Endothelial cell (in vitro differentiated cells): ENCODE measurements around the gene ZNF224. TPM values are rescaled to one million over a fixed set of nuclear protein-coding genes. Genes with fewer than 3 reads are reported as not detected.
A peak's percentile ranks its signal among the peaks of the same experiment; 100 is the strongest.

Experiments used
- DNase-seq: peaks from one replicate; pipeline ENCODE4 v3.0.0; 2021; ENCODE audit warnings: low spot score
- H3K27ac Mint-ChIP-seq: one replicate; pipeline ENCODE4 v1.8.0; 2021; ENCODE audit warnings: mixed read lengths, inconsistent platforms; ENCODE audit not compliant: unreplicated experiment
- H3K27me3 Mint-ChIP-seq: one replicate; pipeline ENCODE4 v1.8.0; 2021; ENCODE audit warnings: mild to moderate bottlenecking, moderate library complexity, mixed read lengths, inconsistent platforms; ENCODE audit not compliant: unreplicated experiment
- H3K36me3 Mint-ChIP-seq: one replicate; pipeline ENCODE4 v1.8.0; 2021; ENCODE audit warnings: mild to moderate bottlenecking, low read depth, mixed read lengths, inconsistent platforms; ENCODE audit not compliant: unreplicated experiment
- H3K4me1 Mint-ChIP-seq: one replicate; pipeline ENCODE4 v1.8.0; 2021; ENCODE audit warnings: mild to moderate bottlenecking, mixed read lengths, inconsistent platforms; ENCODE audit not compliant: unreplicated experiment
- H3K4me3 Mint-ChIP-seq: one replicate; pipeline ENCODE4 v1.8.0; 2021; ENCODE audit warnings: mild to moderate bottlenecking, mixed read lengths, inconsistent platforms; ENCODE audit not compliant: unreplicated experiment
- H3K9me3 Mint-ChIP-seq: one replicate; pipeline ENCODE4 v1.8.0; 2021; ENCODE audit warnings: mixed read lengths, inconsistent platforms; ENCODE audit not compliant: unreplicated experiment
- CTCF ChIP-seq: fragments of 200-600 bp; sonication (generic); IDR thresholded peaks from one replicate; pipeline ENCODE4 v1.5.0; 2021; ENCODE audit warnings: antibody characterized with exemption; ENCODE audit not compliant: unreplicated experiment
- total RNA-seq: library from RNA; stranded (reverse); fragmentation: NEBNext Ultra II Directional; extraction: Animal tissue kit (Norgen Biotek cat#: 25700); gene quantifications from one replicate; pipeline ENCODE4 v1.2.1, GENCODE V29; 2021; ENCODE audit not compliant: unreplicated experiment

Gene ZNF224
- total RNA-seq, 1 donor from 2014 or later = 36.0 TPM

- Mint-ChIP-seq H3K4me3 (no peak overlapping the region), H3K27me3 (peaks cover 4% of the 10 kb centered on the region), H3K4me1 (no peaks in the 10 kb centered on the region), H3K9me3 (no peaks in the 10 kb centered on the region), H3K27ac (no peak overlapping the region), H3K36me3 (peaks cover 30% of the 10 kb centered on the region)
- no peak for DNase-seq
- no peak for TF ChIP-seq CTCF
Measured at GRCh38 chr19:44131955-44132354, 37.8 kb downstream of the ZNF224 start.

- Mint-ChIP-seq H3K36me3 (no peaks in the 10 kb centered on the region), H3K27ac (peak within 1 kb of the TSS; percentile 9), H3K9me3 (no peaks in the 10 kb centered on the region), H3K27me3 (no peaks in the 10 kb centered on the region), H3K4me3 (peak within 1 kb of the TSS; percentile 98), H3K4me1 (peaks cover 15% of the 10 kb centered on the region)
- DNase-seq = peak; percentile 65
- TF ChIP-seq CTCF = no peak
Measured at GRCh38 chr19:44141191-44142058, 47.3 kb downstream of the ZNF224 start, which contains the start of gene ZNF234. Gene ZNF234, plus strand, starts transcription at chr19:44141554. Its CDS starts 3,079 bp downstream, at chr19:44144633.

DNA sequence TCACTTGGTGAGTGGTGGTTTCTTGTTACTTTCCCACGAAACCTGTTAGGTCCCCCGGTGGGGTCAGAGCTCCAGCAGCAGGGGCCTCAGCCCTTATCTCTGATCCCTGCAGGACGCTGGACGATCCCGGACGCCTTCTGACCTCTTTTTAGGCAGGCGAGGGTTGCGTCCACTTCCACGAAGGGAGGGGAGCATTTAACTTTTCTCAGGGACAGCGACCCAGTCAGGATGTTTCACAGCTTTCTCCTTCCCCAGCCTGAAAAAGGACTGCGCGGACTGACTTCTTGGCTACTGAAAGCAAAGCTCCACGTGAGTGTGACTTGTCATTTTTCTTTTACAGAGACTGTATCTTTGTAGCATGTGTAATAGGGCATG is 47.9 kb downstream of the ZNF224 start:
- Mint-ChIP-seq H3K36me3 (no peaks in the 10 kb centered on the region), H3K4me3 (peak overlapping the region; percentile 98), H3K4me1 (peaks cover 15% of the 10 kb centered on the region), H3K27me3 (no peaks in the 10 kb centered on the region), H3K9me3 (no peaks in the 10 kb centered on the region), H3K27ac (peak overlapping the region; percentile 9)
- DNase-seq = peak; percentile 5
- TF ChIP-seq CTCF = no peak

DNA sequence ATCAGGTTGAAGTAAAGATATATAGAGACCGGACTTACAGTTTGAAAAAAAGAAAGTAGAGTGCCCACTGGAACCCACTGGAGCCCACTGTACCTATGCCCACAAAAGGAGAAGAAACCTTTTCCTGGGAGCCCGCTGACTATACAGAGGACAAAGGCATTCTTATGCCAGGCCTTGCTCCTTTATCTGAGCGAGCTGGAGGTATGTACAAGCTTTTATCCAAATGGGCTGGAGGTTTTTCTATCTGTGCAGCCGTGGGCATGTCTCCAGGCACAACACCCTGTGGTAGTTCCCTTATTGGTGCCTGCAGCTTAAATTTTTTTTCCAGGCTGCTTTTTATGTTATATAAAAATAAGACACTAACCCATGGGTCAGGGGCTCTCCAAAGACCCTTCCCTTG is 55.6 kb downstream of the ZNF224 start:
- peaks cover 59% of the 10 kb centered on the region for H3K36me3 Mint-ChIP-seq
- no peak for TF ChIP-seq CTCF
- no peak overlapping the region for H3K27ac Mint-ChIP-seq
- no peak for DNase-seq
- no peak overlapping the region for H3K4me3 Mint-ChIP-seq
- peaks cover 3% of the 10 kb centered on the region for H3K27me3 Mint-ChIP-seq
- no peaks in the 10 kb centered on the region for H3K4me1 Mint-ChIP-seq
- H3K9me3 Mint-ChIP-seq = no peaks in the 10 kb centered on the region

DNA sequence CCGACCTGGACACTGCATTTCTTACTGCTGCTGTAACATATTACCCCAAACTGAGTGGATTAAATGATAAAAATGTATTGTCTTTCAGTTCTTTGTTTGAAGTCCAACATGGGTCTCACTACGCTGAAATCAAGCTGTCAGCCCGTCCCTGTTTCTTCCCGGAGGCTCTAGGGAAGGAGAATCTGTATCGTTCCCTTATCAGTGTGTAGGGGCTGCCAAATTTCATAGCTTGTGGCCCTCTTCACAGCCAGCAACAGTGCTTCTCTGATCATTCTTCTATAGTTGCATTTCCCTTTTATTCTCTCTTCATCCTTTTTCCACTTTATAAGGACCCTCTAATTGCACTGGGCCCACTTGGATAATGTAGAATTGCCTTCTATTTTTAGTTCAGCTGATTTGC is 57.3 kb downstream of the ZNF224 start:
- peaks cover 3% of the 10 kb centered on the region for H3K27me3 Mint-ChIP-seq
- H3K9me3 Mint-ChIP-seq = peaks cover 3% of the 10 kb centered on the region
- no peaks in the 10 kb centered on the region for H3K4me1 Mint-ChIP-seq
- H3K4me3 Mint-ChIP-seq = peak overlapping the region; percentile 38
- no peak for DNase-seq
- H3K27ac Mint-ChIP-seq = no peak overlapping the region
- TF ChIP-seq CTCF = no peak
- peaks cover 73% of the 10 kb centered on the region for H3K36me3 Mint-ChIP-seq
